Heart left ventricle (tissue), 16 donors: ENCODE results near the gene COPS2. TPM values are rescaled to one million over a fixed set of nuclear protein-coding genes. Genes with fewer than 3 reads are reported as not detected.

Source experiments
- ATAC-seq, 4 donors: fragments of 200-7000 bp; cut with Tn5 transposase; one replicate each; pipeline ENCODE4 v1.9.1; 2020 to 2022; ENCODE audit warnings: moderate library complexity in 4 of 4, mild to moderate bottlenecking in 3 of 4, moderate number of reproducible peaks in 1 of 4
- DNase-seq, 5 donors: peaks; one replicate each; pipeline ENCODE4 v3.0.0-alpha.2; 2020
- H3K27ac ChIP-seq, 12 donors: fragments of 200-600 bp; sonication (generic) in 4 of 12; one replicate each; pipeline versions ENCODE4 v1.5.0 to v1.8.0; 2016 to 2022; ENCODE audit warnings: mild to moderate bottlenecking in 2 of 12
- H3K27me3 ChIP-seq, 9 donors: fragments of 200-600 bp; sonication (generic) in 2 of 9; one replicate each; pipeline versions ENCODE4 v1.5.1 to v1.8.0; 2016 to 2022; ENCODE audit warnings: mild to moderate bottlenecking in 3 of 9
- H3K36me3 ChIP-seq, 9 donors: fragments of 200-600 bp; sonication (generic) in 2 of 9; one replicate each; pipeline versions ENCODE4 v1.5.0 to v1.8.0; 2018 to 2022; ENCODE audit warnings: mild to moderate bottlenecking in 2 of 9
- H3K4me1 ChIP-seq, 12 donors: fragments of 200-600 bp; sonication (generic) in 4 of 12; one replicate each; pipeline versions ENCODE4 v1.5.0 to v1.8.0; 2016 to 2022; ENCODE audit warnings: mild to moderate bottlenecking in 3 of 12
- H3K4me3 ChIP-seq, 12 donors: fragments of 200-600 bp; sonication (generic) in 4 of 12; one replicate each; pipeline versions ENCODE4 v1.5.0 to v1.8.0; 2017 to 2022; ENCODE audit warnings: mild to moderate bottlenecking in 9 of 12, moderate library complexity in 4 of 12
- H3K9me3 ChIP-seq, 12 donors: fragments of 200-600 bp; sonication (generic) in 4 of 12; one replicate each; pipeline versions ENCODE4 v1.5.0 to v1.8.0; 2016 to 2022; ENCODE audit warnings: mild to moderate bottlenecking in 1 of 12
- CTCF ChIP-seq, 12 donors: fragments of 200-600 bp; sonication (generic) in 4 of 12; IDR thresholded peaks; one replicate each; pipeline versions ENCODE4 v1.5.0 to v1.8.0; 2018 to 2022; ENCODE audit warnings: antibody characterized with exemption in 12 of 12, mild to moderate bottlenecking in 5 of 12
- POLR2A ChIP-seq, 2 donors: fragments of 450-650 bp; IDR thresholded peaks; one replicate each; pipeline ENCODE4 v1.6.1; 2017; ENCODE audit warnings: antibody characterized with exemption in 2 of 2, mild to moderate bottlenecking in 2 of 2, moderate library complexity in 2 of 2
- WGBS, 4 donors: extraction: QIAGEN DNeasy Blood & Tissue Kit in 2 of 4; methylation state at CpG; one replicate each; pipeline versions ENCODE4 v1.1.5 to v1.1.7; 2013 to 2018; 5-methylcytosine and 5-hydroxymethylcytosine counted together
- intact Hi-C, 10 donors: fragments of 100-400 bp; cut with DNase I; formaldehyde crosslinking; loops; one replicate each; pipeline versions ENCODE4 v1.11.1 to v1.14.2; 2022
- polyA plus RNA-seq, 2 donors: library from polyadenylated mRNA; stranded (reverse); fragments of 200-250 nt; gene quantifications; one replicate each; pipeline ENCODE4 v1.2.3, GENCODE V29; 2013
- total RNA-seq, 9 donors: library from RNA; depleted of rRNA in 2 of 9; stranded (reverse); fragments of >200 nt in 2 of 9; fragmentation: NEBNext Ultra II Directional in 3 of 9; extraction: Animal tissue kit (Norgen Biotek cat#: 25700) in 3 of 9; gene quantifications; one replicate each; pipeline versions ENCODE4 v1.1.0 to v1.2.4, GENCODE V29; 2016 to 2023
- donor health status: ischemic (EF 13 %, LVEDD 7.1; RV severe dilation, severe dysfunction).
- donor health status: healthy with polysubstance abuse.
- donor health status: DM: no; HTN: yes; CAD: no.
- donor health status: DM: no; HTN: no; CAD: no.
- donor health status: ischemic (EF 25% LVEDD 6.9; RV normal size, moderate dysfunction).
- donor health status: ischemic (EF 25% LVEDD 5.7; RV mildly dilated, moderate dysfunction).
- donor health status: healthy.
- donor health status: DM: yes; HTN: yes; CAD: no.
- donor health status: ischemic (EF 35%, LVEDD 5.7; RV mildly dilated, moderate dysfunction).
- donor health status: nonischemic (EF 11% LVEDD 7.7; RV severe dilation, severe dysfunction).
- donor health status: DM: yes; HTN: yes; CAD: no.
- donor health status: PGD.
- donor health status: ischemic (EF 29% LVEDD 5.4; RV normal size, mild dysfunction).
- donor health status: nonischemic (EF 23%, LVEDD 6.1; RV moderate dilation, normal function).

The COPS2 gene
- total and polyA plus RNA-seq, 11 donors: 36.4 to 94.4 (median 79.9) TPM

GRCh38 chr15:49094923-49095322 is 60.5 kb downstream of the COPS2 start:
- TF ChIP-seq POLR2A (IDR thresholded peaks at IDR 0.05): no peak
- TF ChIP-seq CTCF (IDR thresholded peaks at IDR 0.05): no peak
- Histone ChIP-seq H3K9me3 (no peaks in the 10 kb centered on the region), H3K36me3 (no peaks in the 10 kb centered on the region), H3K27ac (no peak overlapping the region), H3K27me3 (no peaks in the 10 kb centered on the region), H3K4me1 (peaks cover 0 to 7% (median 0%) of the 10 kb centered on the region in 12 donors), H3K4me3 (no peak overlapping the region)
- ATAC-seq (no peak), DNase-seq (no peak)
- intact Hi-C loops: no loop called here
- 56 to 72% (median 63%) methylated on average over 1 of the region's 1 CpG for WGBS, 4 donors

- 79 to 82% (median 81%) methylated on average over 4 of the region's 4 CpGs for WGBS, 4 donors
These were observed 61.9 kb downstream of the COPS2 start for GRCh38 chr15:49093252-49094105.

GRCh38 chr15:49088996-49089395 is 66.4 kb downstream of the COPS2 start:
- intact Hi-C loops: no loop called here
- no peaks in the 10 kb centered on the region for H3K36me3 ChIP-seq
- TF ChIP-seq POLR2A (IDR thresholded peaks at IDR 0.05) (no peak), CTCF (IDR thresholded peaks at IDR 0.05) (no peak)
- no peak for ATAC-seq
- no peak overlapping the region for H3K27ac ChIP-seq
- H3K4me1 ChIP-seq: no peaks in the 10 kb centered on the region
- WGBS, 4 donors: 44 to 68% (median 61%) methylated on average over 4 of the region's 4 CpGs
- H3K27me3 ChIP-seq: no peaks in the 10 kb centered on the region
- no peak overlapping the region for H3K4me3 ChIP-seq
- DNase-seq: no peak
- H3K9me3 ChIP-seq: no peaks in the 10 kb centered on the region

More at GRCh38 chr15:49093252-49094105, 61.9 kb downstream of the COPS2 start:
- ATAC-seq (no peak), DNase-seq (no peak)
- no peaks in the 10 kb centered on the region for H3K9me3 ChIP-seq
- H3K27me3 ChIP-seq: no peaks in the 10 kb centered on the region
- TF ChIP-seq CTCF (IDR thresholded peaks at IDR 0.05) (no peak), POLR2A (IDR thresholded peaks at IDR 0.05) (no peak)
- H3K27ac ChIP-seq: no peak overlapping the region
- H3K36me3 ChIP-seq: no peaks in the 10 kb centered on the region
- no peak overlapping the region for H3K4me3 ChIP-seq
- peaks cover 0 to 7% (median 0%) of the 10 kb centered on the region in 12 donors for H3K4me1 ChIP-seq
- intact Hi-C loops: no loop called here

GRCh38 chr15:49085696-49086459 is 69.5 kb downstream of the COPS2 start:
- TF ChIP-seq CTCF (IDR thresholded peaks at IDR 0.05) (no peak), POLR2A (IDR thresholded peaks at IDR 0.05) (no peak)
- intact Hi-C loops: no loop called here
- Histone ChIP-seq H3K9me3 (no peaks in the 10 kb centered on the region), H3K27ac (no peak overlapping the region), H3K4me1 (no peaks in the 10 kb centered on the region), H3K27me3 (no peaks in the 10 kb centered on the region), H3K4me3 (no peak overlapping the region), H3K36me3 (no peaks in the 10 kb centered on the region)
- ATAC-seq (no peak), DNase-seq (no peak)
- WGBS, 4 donors: 58 to 80% (median 66%) methylated on average over 5 of the region's 5 CpGs
